Subcutaneous abdominal adipose tissue (tissue), 5 donors: ENCODE measurements around the gene PRAMEF14.
"Not testable (repeated sequence)": the region's sequence is repeated elsewhere in the genome, so short reads cannot be mapped to it uniquely, and the experiment has no call there.

Experiments used
- H3K27ac ChIP-seq: one replicate; pipeline ENCODE4 v1.7.0; 2013; ENCODE audit warnings: low read depth, mild to moderate bottlenecking, inconsistent platforms, low read length, moderate library complexity
- H3K27me3 ChIP-seq, 5 donors: one replicate each; pipeline ENCODE4 v1.7.0; 2013; ENCODE audit warnings: low read length in 5 of 5, inconsistent platforms in 1 of 5; ENCODE audit not compliant: control insufficient read depth in 5 of 5, insufficient read depth in 4 of 5
- H3K36me3 ChIP-seq, 5 donors: one replicate each; pipeline ENCODE4 v1.7.0; 2013; ENCODE audit warnings: low read length in 5 of 5; ENCODE audit not compliant: control insufficient read depth in 5 of 5, insufficient read depth in 5 of 5
- H3K4me1 ChIP-seq, 5 donors: one replicate each; pipeline ENCODE4 v1.7.0; 2013; ENCODE audit warnings: low read length in 5 of 5, mild to moderate bottlenecking in 3 of 5, moderate library complexity in 1 of 5; ENCODE audit not compliant: control insufficient read depth in 5 of 5, insufficient read depth in 5 of 5
- H3K4me3 ChIP-seq, 5 donors: one replicate each; pipeline ENCODE4 v1.7.0; 2013; ENCODE audit warnings: low read length in 5 of 5, low read depth in 1 of 5
- H3K9ac ChIP-seq, 5 donors: one replicate each; pipeline ENCODE4 v1.7.0; 2013; ENCODE audit warnings: low read length in 5 of 5, mild to moderate bottlenecking in 4 of 5, moderate library complexity in 3 of 5
- H3K9me3 ChIP-seq, 5 donors: one replicate each; pipeline ENCODE4 v1.7.0; 2013; ENCODE audit warnings: low read length in 5 of 5; ENCODE audit not compliant: control insufficient read depth in 5 of 5
- donor health status: healthy.
- donor health status: healthy.
- donor health status: healthy.
- donor health status: healthy.
- donor health status: healthy.

Gene PRAMEF14, protein sequence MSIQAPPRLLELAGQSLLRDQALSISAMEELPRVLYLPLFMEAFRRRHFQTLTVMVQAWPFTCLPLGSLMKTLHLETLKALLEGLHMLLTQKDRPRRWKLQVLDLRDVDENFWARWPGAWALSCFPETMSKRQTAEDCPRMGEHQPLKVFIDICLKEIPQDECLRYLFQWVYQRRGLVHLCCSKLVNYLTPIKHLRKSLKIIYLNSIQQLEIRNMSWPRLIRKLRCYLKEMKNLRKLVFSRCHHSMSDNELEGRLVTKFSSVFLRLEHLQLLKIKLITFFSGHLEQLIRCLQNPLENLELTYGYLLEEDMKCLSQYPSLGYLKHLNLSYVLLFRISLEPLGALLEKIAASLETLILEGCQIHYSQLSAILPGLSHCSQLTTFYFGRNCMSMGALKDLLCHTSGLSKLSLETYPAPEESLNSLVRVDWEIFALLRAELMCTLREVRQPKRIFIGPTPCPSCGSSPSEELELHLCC

DNA sequence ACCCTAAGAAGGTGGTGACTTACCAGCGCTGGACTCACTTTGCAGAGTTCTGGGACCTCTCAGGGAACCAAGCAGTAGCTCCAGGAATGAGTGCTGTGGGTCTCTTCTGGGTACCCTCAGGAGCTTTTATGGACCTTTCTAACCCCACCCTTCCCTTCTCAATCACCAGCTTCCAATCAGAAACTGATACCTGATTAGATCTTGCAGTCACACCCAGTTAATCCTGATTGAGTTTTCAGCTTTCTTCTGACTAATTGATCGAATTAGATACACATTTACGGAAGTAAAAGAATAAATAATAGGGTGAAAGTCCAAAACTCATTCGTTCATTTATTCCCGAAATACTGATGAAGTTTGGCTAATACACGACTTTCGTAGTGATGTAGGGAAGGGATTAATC is at the start of gene PRAMEF14:
Gene PRAMEF14, minus strand, starts transcription at position 101 of the 400 bp plus-strand sequence. CDS start 1,820 bp downstream, outside the sequence.
- H3K27ac ChIP-seq, H3K9me3 ChIP-seq: not testable (repeated sequence)

DNA sequence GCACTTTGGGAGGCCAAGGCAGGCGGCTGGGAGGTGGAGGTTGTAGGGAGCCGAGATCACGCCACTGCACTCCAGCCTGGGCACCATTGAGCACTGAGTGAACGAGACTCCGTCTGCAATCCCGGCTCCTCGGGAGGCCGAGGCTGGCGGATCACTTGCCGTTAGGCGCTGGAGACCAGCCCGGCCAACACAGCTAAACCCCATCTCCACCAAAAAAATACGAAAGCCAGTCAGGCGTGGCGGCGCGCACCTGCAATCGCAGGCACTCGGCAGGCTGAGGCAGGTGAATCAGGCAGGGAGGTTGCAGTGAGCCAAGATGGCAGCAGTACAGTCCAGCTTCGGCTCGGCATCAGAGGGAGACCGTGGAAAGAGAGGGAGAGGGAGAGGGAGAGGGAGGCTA is 48.4 kb upstream of the PRAMEF14 start:
- H3K4me1 ChIP-seq, H3K36me3 ChIP-seq, H3K9ac ChIP-seq, H3K4me3 ChIP-seq, H3K27me3 ChIP-seq, H3K27ac ChIP-seq, H3K9me3 ChIP-seq: not testable (repeated sequence)

More for the DNA sequence above, at the start of gene PRAMEF14:
- H3K4me1 ChIP-seq, H3K27me3 ChIP-seq, H3K36me3 ChIP-seq, H3K4me3 ChIP-seq, H3K9ac ChIP-seq: not testable (repeated sequence)

DNA sequence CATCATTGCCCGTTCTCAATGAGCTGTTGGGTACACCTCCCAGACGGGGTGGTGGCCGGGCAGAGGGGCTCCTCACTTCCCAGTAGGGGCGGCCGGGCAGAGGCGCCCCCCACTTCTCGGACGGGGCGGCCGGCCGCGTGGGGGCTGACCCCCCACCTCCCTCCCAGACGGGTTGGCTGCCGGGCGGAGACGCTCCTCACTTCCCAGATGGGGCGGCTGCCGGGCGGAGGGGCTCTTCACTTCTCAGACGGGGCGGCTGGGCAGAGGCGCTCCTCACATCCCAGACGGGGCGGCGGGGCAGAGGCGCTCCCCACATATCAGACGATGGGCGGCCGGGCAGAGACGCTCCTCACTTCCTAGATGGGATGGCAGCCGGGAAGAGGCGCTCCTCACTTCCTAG is 47.8 kb upstream of the PRAMEF14 start:
- not testable (repeated sequence) for H3K9me3 ChIP-seq, H3K27me3 ChIP-seq, H3K9ac ChIP-seq, H3K4me3 ChIP-seq, H3K27ac ChIP-seq, H3K4me1 ChIP-seq, H3K36me3 ChIP-seq

DNA sequence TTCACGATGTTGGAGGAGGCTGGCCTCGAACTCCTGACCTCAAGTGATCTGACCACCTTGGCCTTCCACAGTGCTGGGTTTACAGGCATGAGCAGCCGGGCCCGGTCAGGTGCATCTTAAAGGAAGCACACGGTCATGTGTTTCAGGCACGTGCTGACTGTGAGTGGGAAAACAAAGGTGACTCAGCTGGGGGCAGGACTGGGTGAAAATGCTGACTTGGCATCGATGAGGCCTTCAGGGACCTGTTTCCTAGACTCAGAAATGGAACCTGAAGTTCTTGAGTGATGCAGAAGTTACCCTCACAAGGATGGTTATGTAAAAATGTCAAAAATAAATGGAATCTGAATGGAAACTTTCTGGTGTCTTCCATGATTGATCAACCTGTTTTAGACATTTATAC is 46.1 kb upstream of the PRAMEF14 start:
- not testable (repeated sequence) for H3K4me1 ChIP-seq, H3K9me3 ChIP-seq, H3K36me3 ChIP-seq, H3K27ac ChIP-seq, H3K4me3 ChIP-seq, H3K9ac ChIP-seq, H3K27me3 ChIP-seq

DNA sequence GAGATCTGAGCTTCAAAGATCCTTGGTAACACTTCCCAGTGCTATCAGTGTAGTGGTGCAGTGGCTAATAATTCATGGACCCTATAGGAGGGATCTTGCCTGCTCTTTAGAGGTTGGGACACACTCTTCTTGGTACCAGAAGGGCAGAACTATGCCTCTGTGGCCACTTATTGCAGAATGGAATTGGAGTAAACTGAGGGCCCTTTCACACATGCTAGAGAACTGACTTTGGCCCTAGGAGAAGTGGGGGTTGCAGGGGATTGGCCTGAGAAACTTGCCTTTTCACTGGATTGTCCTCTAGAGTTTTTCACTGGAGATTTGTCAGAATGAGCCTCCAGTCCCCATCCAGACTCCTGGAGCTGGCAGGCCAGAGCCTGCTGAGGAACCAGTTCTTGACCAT is 42.4 kb upstream of the PRAMEF14 start, which contains the start of gene PRAMEF17:
Gene PRAMEF17, plus strand, starts transcription at position 301 of the 400 bp plus-strand sequence. Its CDS starts 26 bp downstream, at position 327.
- H3K27ac ChIP-seq: not testable (repeated sequence)

DNA sequence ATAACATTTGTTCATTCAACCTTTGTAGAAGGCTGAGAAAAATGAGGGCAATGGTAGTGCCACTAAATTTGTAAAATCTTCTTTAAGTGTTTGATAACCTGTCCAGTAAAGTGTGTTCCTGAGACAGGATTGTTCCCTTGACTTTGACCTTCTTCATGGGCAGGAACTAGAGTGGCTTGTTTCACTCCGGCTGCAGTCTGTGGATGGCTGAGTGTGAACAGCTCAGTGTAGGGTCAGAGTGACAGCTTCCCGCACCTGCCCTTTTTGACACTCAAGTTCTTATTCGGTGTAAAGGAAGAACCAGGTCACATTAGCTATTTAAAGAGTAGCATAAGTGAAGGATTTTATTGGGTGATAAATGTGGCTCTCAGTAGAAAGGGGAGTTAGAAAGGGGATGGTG is 33.4 kb upstream of the PRAMEF14 start:
- H3K27ac ChIP-seq, H3K4me3 ChIP-seq, H3K4me1 ChIP-seq, H3K9me3 ChIP-seq, H3K36me3 ChIP-seq, H3K27me3 ChIP-seq, H3K9ac ChIP-seq: not testable (repeated sequence)

More for the DNA sequence above, 42.4 kb upstream of the PRAMEF14 start, which contains the start of gene PRAMEF17:
- H3K9me3 ChIP-seq, H3K4me1 ChIP-seq, H3K9ac ChIP-seq, H3K27me3 ChIP-seq, H3K4me3 ChIP-seq, H3K36me3 ChIP-seq: not testable (repeated sequence)

DNA sequence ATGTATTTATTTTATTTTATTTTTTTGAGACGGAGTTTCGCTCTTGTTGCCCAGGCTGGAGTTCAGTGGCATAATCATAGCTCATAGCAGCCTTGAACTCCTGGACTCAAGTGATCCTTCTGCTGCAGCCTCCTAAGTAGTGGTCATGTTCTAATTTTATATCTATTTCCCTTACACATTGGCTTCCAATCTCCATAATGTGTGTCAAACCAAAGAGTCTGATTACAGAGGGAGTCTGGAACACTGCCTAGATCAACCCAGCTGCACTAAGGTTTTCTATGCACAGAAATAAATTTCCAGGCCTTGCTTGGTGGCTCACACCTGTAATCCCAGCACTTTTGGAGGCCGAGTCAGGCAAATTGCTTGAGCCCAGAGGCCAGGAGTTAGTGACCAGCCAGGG is 32.0 kb upstream of the PRAMEF14 start:
- H3K36me3 ChIP-seq, H3K9ac ChIP-seq, H3K4me3 ChIP-seq, H3K4me1 ChIP-seq, H3K9me3 ChIP-seq, H3K27ac ChIP-seq, H3K27me3 ChIP-seq: not testable (repeated sequence)

DNA sequence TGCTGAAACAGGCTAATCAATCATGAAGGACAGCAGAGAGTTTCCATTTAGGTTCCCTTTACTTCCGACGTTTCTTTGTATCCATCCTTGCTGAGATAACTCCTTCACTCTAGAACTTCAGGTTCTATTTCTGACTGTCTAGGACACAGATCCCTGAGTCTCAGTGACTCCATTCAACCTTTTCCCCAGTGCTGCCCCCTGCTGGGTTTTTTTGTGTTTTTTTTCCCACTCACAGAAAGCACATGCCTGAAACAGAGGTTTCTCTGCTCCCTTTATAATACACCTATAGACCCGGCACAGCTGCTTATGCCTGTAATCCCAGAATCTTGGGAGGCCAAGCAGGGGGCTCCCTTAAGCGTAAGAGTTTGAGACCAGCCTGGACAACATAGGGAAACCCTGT is 21.6 kb upstream of the PRAMEF14 start:
- not testable (repeated sequence) for H3K27me3 ChIP-seq, H3K27ac ChIP-seq, H3K4me1 ChIP-seq

DNA sequence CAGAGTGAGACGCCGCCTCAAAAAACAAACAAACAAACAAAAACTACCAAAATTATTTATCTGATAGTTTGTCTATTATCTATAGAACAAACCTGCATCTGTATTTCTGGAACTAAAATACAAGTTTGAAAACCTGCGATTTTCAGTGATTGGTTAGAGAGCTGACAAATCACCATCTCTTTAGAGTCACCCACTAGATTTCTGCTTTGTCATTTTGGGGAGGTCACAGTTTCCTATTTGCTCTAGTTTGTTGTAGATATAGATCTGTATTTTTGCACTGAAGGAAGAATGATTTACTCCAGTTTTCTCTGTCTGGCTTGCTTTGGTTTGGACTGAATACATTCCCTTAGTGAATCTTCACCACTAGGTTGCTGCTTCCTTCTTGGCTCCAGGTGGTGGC is 19.6 kb upstream of the PRAMEF14 start:
- not testable (repeated sequence) for H3K9ac ChIP-seq, H3K9me3 ChIP-seq, H3K4me3 ChIP-seq, H3K27ac ChIP-seq, H3K27me3 ChIP-seq, H3K36me3 ChIP-seq, H3K4me1 ChIP-seq

More for the DNA sequence above, 21.6 kb upstream of the PRAMEF14 start:
- H3K36me3 ChIP-seq, H3K9ac ChIP-seq, H3K9me3 ChIP-seq, H3K4me3 ChIP-seq: not testable (repeated sequence)

DNA sequence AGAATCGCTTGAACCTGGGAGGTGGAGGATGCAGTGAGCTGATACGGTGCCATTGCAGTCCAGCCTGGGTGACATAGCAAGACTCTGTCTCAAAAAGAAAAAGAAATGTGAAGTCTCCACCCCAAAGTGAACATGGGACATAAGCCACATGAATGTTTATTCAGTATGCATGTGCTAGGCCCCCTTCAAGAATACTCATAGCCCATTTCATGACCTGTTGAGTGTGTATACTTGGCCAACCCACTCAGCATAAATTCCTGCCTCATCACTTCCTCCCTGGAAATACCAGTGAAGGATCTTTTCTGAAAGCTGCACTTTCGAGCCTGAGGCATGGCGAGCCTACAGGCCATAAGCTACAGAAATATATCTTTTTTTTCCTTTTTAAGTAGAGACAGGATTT is 18.0 kb upstream of the PRAMEF14 start:
- not testable (repeated sequence) for H3K9me3 ChIP-seq, H3K4me3 ChIP-seq, H3K4me1 ChIP-seq, H3K27ac ChIP-seq, H3K9ac ChIP-seq, H3K27me3 ChIP-seq, H3K36me3 ChIP-seq
